Panc1 (cell line): ENCODE data around the gene IRX5. TPM values are rescaled to one million over a fixed set of nuclear protein-coding genes. Genes with fewer than 3 reads are reported as not detected.

Experiments
- ATAC-seq: fragments of 200-7000 bp; cut with Tn5 transposase; 2 replicates; pipeline ENCODE4 v1.9.1; 2020; ENCODE audit warnings: mild to moderate bottlenecking, moderate library complexity
- BruUV-seq: library from RNA; stranded (reverse); fragments of 400-500 nt; replicated peaks from 2 replicates; lab custom pipeline; 2021; lab: Mats Ljungman, UMichigan
- CTCF ChIA-PET: fragments of 300-600 bp; sonication (Branson Sonifier 250); formaldehyde crosslinking; loops from one replicate; lab custom pipeline; 2022; ENCODE audit warnings: antibody characterized with exemption; lab: Charles Lee
- POLR2A ChIA-PET: fragments of 300-600 bp; sonication (Branson Sonifier 250); formaldehyde crosslinking; loops from one replicate; lab custom pipeline; 2022; ENCODE audit warnings: antibody characterized with exemption; lab: Charles Lee
- DNase-seq: peaks from one replicate; pipeline ENCODE4 v3.0.0-alpha.2; 2010; ENCODE audit warnings: low read depth, low spot score
- H3K27ac ChIP-seq: 2 replicates; pipeline ENCODE4 v1.5.1; 2011; ENCODE audit warnings: mild to moderate bottlenecking, low read length, inconsistent platforms
- H3K27me3 ChIP-seq: fragments of 200-500 bp; sonication (Bioruptor generic); 2 replicates; pipeline ENCODE4 v1.6.0; 2014; ENCODE audit warnings: low read length, inconsistent platforms; ENCODE audit not compliant: control insufficient read depth, insufficient read depth
- H3K36me3 ChIP-seq: fragments of 200-500 bp; sonication (Bioruptor generic); 2 replicates; pipeline ENCODE4 v1.5.1; 2014; ENCODE audit warnings: inconsistent platforms, mild to moderate bottlenecking, low read length, moderate library complexity; ENCODE audit not compliant: control insufficient read depth, insufficient read depth
- H3K4me1 ChIP-seq: 2 replicates; pipeline ENCODE4 v1.5.1; 2011; ENCODE audit warnings: inconsistent platforms, mild to moderate bottlenecking, low read length, moderate library complexity; ENCODE audit not compliant: control insufficient read depth, insufficient read depth
- H3K4me3 ChIP-seq, 2 experiments: 2 replicates each; pipeline ENCODE4 v1.5.1; 2011 to 2012; ENCODE audit warnings: low read depth in 2 of 2, low read length in 2 of 2, mild to moderate bottlenecking in 2 of 2, inconsistent platforms in 1 of 2, moderate library complexity in 1 of 2
- H3K9me3 ChIP-seq: fragments of 200-500 bp; sonication (Bioruptor generic); 2 replicates; pipeline ENCODE4 v1.5.1; 2014; ENCODE audit warnings: low read depth, mild to moderate bottlenecking, inconsistent platforms, low read length, moderate library complexity; ENCODE audit not compliant: control insufficient read depth, insufficient read depth
- CTCF ChIP-seq: fragments of 450-650 bp; IDR thresholded peaks from 2 replicates; pipeline ENCODE4 v1.5.1; 2017; ENCODE audit warnings: mild to moderate bottlenecking
- POLR2AphosphoS5 ChIP-seq: IDR thresholded peaks from 2 replicates; pipeline ENCODE4 v1.6.1; 2012; ENCODE audit warnings: mild to moderate bottlenecking, low read depth, low read length, moderate library complexity
- REST ChIP-seq, 2 experiments: IDR thresholded peaks; 2 replicates each; pipeline ENCODE4 v1.6.1; 2011 to 2012; ENCODE audit warnings: low read depth in 2 of 2, control low read depth in 1 of 2, low read length in 1 of 2, mild to moderate bottlenecking in 1 of 2, moderate library complexity in 1 of 2; ENCODE audit not compliant: insufficient read depth in 1 of 2
- SIN3A ChIP-seq: IDR thresholded peaks from 2 replicates; pipeline ENCODE4 v1.6.1; 2012; ENCODE audit warnings: low read depth, mild to moderate bottlenecking, low read length, moderate library complexity, borderline replicate concordance; ENCODE audit not compliant: insufficient read depth
- TCF7L2 ChIP-seq: IDR thresholded peaks from 2 replicates; pipeline ENCODE4 v1.6.1; 2011; ENCODE audit warnings: mild to moderate bottlenecking, low read depth, low read length, inconsistent platforms
- in situ Hi-C: cut with HindIII; loops from 2 replicates; pipeline ENCODE4 v1.10.0; 2016; ENCODE audit warnings: low sequenced_read_pairs, low pct_unique_long_range_greater_than_20kb
- intact Hi-C: fragments of 100-400 bp; cut with micrococcal nuclease; formaldehyde crosslinking; loops from one replicate; pipeline ENCODE4 v1.10.0; 2022; ENCODE audit not compliant: unreplicated experiment
- total RNA-seq: library from RNA; stranded (reverse); gene quantifications from one replicate; pipeline ENCODE4 v1.2.1, GENCODE V29; 2021; ENCODE audit not compliant: unreplicated experiment

The IRX5 gene
- total RNA-seq, 1 experiment from 2014 or later: 2.7 TPM

- ChIA-PET CTCF (no interaction called here), POLR2A (no interaction called here)
- intact Hi-C loops: no loop called here
- Histone ChIP-seq H3K36me3 (no peaks in the 10 kb centered on the region), H3K27ac (no peak overlapping the region), H3K4me1 (no peaks in the 10 kb centered on the region), H3K9me3 (no peaks in the 10 kb centered on the region), H3K27me3 (no peaks in the 10 kb centered on the region), H3K4me3 (no peak overlapping the region)
- no peak for DNase-seq
- TF ChIP-seq CTCF (no peak), TCF7L2 (no peak), POLR2AphosphoS5 (no peak), REST (IDR thresholded peaks at IDR 0.05; ENCODE audit: insufficient read depth in 1 of 2, low read depth in 2 of 2, low read length in 1 of 2) (no peak), SIN3A (no peak)
- in situ Hi-C loops: no loop called here
- BruUV-seq: no TSS peak
- ATAC-seq: no peak
Measured at GRCh38 chr16:54897930-54898329, 32.7 kb upstream of the IRX5 start.

- TF ChIP-seq REST (IDR thresholded peaks at IDR 0.05; ENCODE audit: insufficient read depth in 1 of 2, low read depth in 2 of 2, low read length in 1 of 2) (no peak), CTCF (no peak), TCF7L2 (no peak), SIN3A (no peak), POLR2AphosphoS5 (no peak)
- ChIA-PET POLR2A (no interaction called here), CTCF (no interaction called here)
- no peak overlapping the region for H3K27ac ChIP-seq
- H3K36me3 ChIP-seq: no peaks in the 10 kb centered on the region
- in situ Hi-C loops (no loop called here), intact Hi-C loops (no loop called here)
- no peaks in the 10 kb centered on the region for H3K27me3 ChIP-seq
- DNase-seq: no peak
- ATAC-seq: no peak
- no peak overlapping the region for H3K4me3 ChIP-seq
- H3K9me3 ChIP-seq: no peaks in the 10 kb centered on the region
- BruUV-seq: no TSS peak
- H3K4me1 ChIP-seq: no peaks in the 10 kb centered on the region
Measured at GRCh38 chr16:54901606-54902005, 29.1 kb upstream of the IRX5 start.
